GM12872 (cell line): ENCODE results near the gene GRXCR2.
A peak's percentile ranks its signal among the peaks of the same experiment; 100 is the strongest.

ENCODE experiments used
- TF ChIP-seq, protein P1 (sequence below): IDR thresholded peaks from 3 replicates; pipeline ENCODE4 v1.5.1; 2011; ENCODE audit warnings: low read depth, mild to moderate bottlenecking, low read length, moderate library complexity; ENCODE audit not compliant: insufficient read depth

Gene GRXCR2

DNA sequence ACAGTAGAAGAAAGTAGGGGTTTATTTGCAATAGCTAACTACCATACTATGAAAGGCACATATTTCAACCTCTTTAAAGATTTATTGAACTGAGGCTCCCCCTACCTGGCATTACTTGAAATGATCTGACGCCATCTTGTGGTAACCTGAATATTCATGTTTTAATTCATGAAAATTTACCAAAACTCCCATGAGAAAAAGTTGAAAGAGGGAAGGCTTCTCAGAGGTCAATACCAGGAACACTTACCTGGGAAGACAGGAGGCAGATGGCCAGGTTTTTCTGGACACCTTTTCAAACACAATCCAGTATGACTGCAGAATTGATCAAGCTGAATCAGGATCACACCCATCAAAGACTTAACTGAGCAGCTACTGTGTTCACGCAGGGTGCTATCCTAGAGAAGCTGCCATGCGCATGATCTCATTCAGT is 47.0 kb downstream of the GRXCR2 start:
- TF ChIP-seq, protein P1, sequence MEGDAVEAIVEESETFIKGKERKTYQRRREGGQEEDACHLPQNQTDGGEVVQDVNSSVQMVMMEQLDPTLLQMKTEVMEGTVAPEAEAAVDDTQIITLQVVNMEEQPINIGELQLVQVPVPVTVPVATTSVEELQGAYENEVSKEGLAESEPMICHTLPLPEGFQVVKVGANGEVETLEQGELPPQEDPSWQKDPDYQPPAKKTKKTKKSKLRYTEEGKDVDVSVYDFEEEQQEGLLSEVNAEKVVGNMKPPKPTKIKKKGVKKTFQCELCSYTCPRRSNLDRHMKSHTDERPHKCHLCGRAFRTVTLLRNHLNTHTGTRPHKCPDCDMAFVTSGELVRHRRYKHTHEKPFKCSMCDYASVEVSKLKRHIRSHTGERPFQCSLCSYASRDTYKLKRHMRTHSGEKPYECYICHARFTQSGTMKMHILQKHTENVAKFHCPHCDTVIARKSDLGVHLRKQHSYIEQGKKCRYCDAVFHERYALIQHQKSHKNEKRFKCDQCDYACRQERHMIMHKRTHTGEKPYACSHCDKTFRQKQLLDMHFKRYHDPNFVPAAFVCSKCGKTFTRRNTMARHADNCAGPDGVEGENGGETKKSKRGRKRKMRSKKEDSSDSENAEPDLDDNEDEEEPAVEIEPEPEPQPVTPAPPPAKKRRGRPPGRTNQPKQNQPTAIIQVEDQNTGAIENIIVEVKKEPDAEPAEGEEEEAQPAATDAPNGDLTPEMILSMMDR = peak; percentile 67

DNA sequence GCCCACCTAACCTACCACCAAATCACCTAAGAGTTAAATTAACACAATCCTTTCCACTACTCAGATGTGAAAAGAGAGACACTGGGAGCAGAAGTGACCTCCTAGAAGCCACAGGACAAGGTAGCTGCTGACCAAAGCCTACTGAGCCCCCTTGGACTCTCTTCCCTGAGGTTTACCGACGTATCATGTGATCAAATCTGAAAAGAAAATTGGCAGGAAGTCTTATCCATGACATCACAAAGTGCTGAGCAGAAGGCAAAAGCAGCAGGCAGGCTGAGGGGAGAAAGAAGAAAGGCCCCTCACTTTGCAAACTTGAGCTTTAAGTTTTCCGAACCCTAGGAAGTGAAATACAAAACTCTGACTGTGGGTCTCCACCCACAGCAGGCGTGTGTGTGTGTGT is 48.8 kb downstream of the GRXCR2 start:
- TF ChIP-seq, protein P1 = no peak

DNA sequence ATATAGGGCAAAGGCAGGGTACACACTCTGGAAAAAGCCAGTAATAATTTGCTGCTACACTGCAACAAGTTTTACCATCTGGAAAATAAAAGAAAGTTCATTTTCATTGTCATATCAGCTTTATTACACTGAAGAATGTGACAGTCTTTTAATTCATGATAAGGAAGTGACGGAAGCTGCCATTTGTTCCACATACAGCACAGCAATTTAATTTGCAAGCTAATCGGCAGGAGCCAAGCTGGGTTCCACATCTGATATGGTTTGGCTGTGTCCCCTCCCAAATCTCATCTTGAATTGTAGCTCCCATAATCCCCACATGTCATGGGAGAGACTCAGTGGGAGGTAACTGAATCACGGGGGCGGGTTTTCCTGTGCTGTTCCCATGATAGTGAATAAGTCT is 54.2 kb downstream of the GRXCR2 start:
- TF ChIP-seq, protein P1 = no peak

DNA sequence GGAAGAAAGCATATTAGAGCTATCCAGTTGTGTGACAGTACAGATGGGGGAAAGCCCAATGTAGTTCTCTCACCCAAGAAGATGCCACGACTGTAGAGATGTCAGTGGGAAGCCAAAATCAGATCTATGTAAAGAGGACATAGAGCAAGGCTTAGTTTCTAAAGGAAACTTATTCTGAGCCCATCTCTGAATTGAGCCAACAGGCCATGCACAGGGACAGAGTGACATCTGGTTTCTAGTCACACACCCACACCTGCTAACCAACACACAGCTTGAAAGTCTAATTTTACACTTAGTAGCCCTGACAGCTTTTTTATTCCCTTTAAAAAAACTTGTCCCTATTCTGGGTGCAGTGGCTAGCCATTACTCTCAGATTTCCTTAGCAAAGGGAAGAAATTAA is 59.9 kb downstream of the GRXCR2 start:
- TF ChIP-seq, protein P1 = no peak

DNA sequence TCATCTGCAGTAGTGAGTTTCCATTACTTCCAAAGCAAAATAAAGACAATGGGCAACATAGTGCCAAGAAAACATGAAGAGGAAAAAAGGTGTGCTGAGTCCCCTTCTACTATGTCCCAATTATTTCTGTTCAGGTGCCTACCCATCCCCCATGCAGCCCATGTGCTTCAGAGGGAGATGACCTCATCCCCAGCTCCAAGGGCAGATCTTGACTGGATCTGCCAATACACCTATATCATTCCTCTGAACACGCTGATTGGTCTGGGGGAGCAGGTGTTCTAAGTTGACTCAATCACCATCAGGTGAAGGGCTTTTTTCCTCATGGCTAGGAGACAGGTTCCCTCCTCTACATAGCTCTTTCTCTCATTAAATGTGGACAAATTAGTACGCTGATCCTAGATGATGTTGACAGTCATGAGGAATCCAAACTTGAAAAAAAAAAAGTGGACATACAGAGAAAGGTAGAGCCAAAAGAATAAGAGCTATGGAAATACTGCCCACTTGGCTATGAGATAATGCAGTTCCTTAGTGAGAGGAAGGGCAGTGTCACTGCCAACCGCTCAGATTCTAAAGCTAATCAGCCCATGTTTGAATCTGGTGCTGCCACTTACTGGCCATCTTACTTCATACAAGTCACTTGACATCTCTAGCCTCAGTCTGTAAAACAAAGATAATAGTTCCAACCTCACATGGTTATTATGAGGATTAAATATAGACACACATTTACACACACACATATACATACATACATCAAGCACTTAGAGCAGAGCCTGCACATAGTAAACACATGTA is 60.8 kb downstream of the GRXCR2 start:
- TF ChIP-seq, protein P1 = no peak
